ENCODE measurements around the gene PAPOLG. TPM values are rescaled to one million over a fixed set of nuclear protein-coding genes. Genes with fewer than 3 reads are reported as not detected.
A peak's percentile ranks its signal among the peaks of the same experiment; 100 is the strongest.

The PAPOLG gene
- total and polyA plus RNA-seq, 2 of the 13 experiments (the other 11 are each of a cell fraction or from before 2014, with no cell fraction given), result 10.1 to 10.4 TPM

- Histone ChIP-seq H3K27me3 (ENCODE audit: control insufficient read depth in 1 of 2, insufficient read depth in 2 of 2, low read length in 2 of 2) (peaks cover 2 to 35% of the 10 kb centered on the region in 2 experiments; a peak in 3 of 5 replicates), H4K20me1 (ENCODE audit: insufficient read depth, low read length) (no peaks in the 10 kb centered on the region), H2AFZ (ENCODE audit: low read length) (no peak overlapping the region), H3K79me2 (ENCODE audit: insufficient read depth, low read length) (no peaks in the 10 kb centered on the region), H3K4me2 (ENCODE audit: low read depth, low read length) (peak overlapping the region; percentile 74), H3K4me3 (replicated peaks in 1 of 3; ENCODE audit: insufficient read depth in 1 of 3, low read depth in 2 of 3, low read length in 3 of 3) (peak overlapping the region; percentile 33 to 59 (median 55)), H3K4me1 (ENCODE audit: insufficient read depth, low read length) (peaks cover 11% of the 10 kb centered on the region; the same call in 1 of the 2 replicates), H3K36me3 (replicated peaks in 1 of 2; ENCODE audit: control insufficient read depth in 1 of 2, insufficient read depth in 2 of 2, low read length in 2 of 2) (no peaks in the 10 kb centered on the region), H3K27ac (ENCODE audit: extremely low read length, insufficient read depth, low read length) (no peak overlapping the region), H3K9me3 (ENCODE audit: low read length) (no peaks in the 10 kb centered on the region), H3K9ac (ENCODE audit: insufficient read depth, low read depth, low read length) (no peak overlapping the region)
- 8% methylated on average over 16 of the region's 46 CpGs for WGBS (ENCODE audit: low lambda C conversion rate)
- intact Hi-C loops (cut with micrococcal nuclease; ENCODE audit: unreplicated experiment) (no loop called here), in situ Hi-C loops (cut with HindIII; ENCODE audit: extremely low pct_ligation_motif_present, low pct_unique_long_range_greater_than_20kb) (no loop called here)
- FAIRE-seq (no peak), ATAC-seq (peak; percentile 73), DNase-seq (ENCODE audit: low spot score) (no peak)
- no peak for TF ChIP-seq MED13 (CRISPR knock-in tag; IDR thresholded peaks at IDR 0.05)
- TF ChIP-seq MED1 (CRISPR knock-in tag; IDR thresholded peaks at IDR 0.05), result no peak
- TF ChIP-seq ZNF687 (CRISPR knock-in tag; IDR thresholded peaks at IDR 0.05), result peak; percentile 37; the same call in 1 of the 2 replicates
- no peak for TF ChIP-seq DRAP1 (CRISPR knock-in tag; IDR thresholded peaks at IDR 0.05)
- no peak for TF ChIP-seq DNMT3B (CRISPR knock-in tag; conservative IDR thresholded peaks at IDR 0.05)
- no peak for TF ChIP-seq NBN (conservative IDR thresholded peaks at IDR 0.05)
- 0 out of 2 replicates have a peak, but pooled peaks have one; percentile 58 for TF ChIP-seq EZH2 (conservative IDR thresholded peaks at IDR 0.05; ENCODE audit: low read depth, low read length)
- no peak for TF ChIP-seq CREBL2 (CRISPR knock-in tag; IDR thresholded peaks at IDR 0.05; ENCODE audit: borderline replicate concordance)
- no TSS peak for BruUV-seq (replicated peaks)
- ChIA-PET CTCF (ENCODE audit: low intra/inter-chr PET ratio, low total read pairs) (no interaction called here), POLR2A (no interaction called here)
These were observed 20.4 kb upstream of the PAPOLG start for GRCh38 chr2:60735496-60736250.

Data from HepG2 (cell line).